Sigmoid colon (tissue), 4 donors: Measurements from ENCODE around the gene CALML6.
"Not testable (repeated sequence)": the region's sequence is repeated elsewhere in the genome, so short reads cannot be mapped to it uniquely, and the experiment has no call there.

ENCODE experiments used
- CTCF ChIP-seq, 4 experiments: fragments of 450-650 bp in 3 of 4; fragments of 200-600 bp in 1 of 4; IDR thresholded peaks; one replicate each; pipeline ENCODE4 v1.5.1; 2016 to 2019; ENCODE audit warnings: antibody characterized with exemption in 4 of 4, mild to moderate bottlenecking in 3 of 4, moderate library complexity in 2 of 4
- EP300 ChIP-seq, 4 donors: sonication (generic); formaldehyde crosslinking; IDR thresholded peaks; one replicate each; pipeline ENCODE4 v1.6.1; 2017; ENCODE audit warnings: antibody characterized with exemption in 4 of 4
- POLR2AphosphoS5 ChIP-seq, 4 donors: sonication (generic); formaldehyde crosslinking; IDR thresholded peaks; one replicate each; pipeline ENCODE4 v1.6.1; 2017; ENCODE audit warnings: antibody characterized with exemption in 4 of 4

GRCh38 chr1:1883890-1884289 lies 31.2 kb upstream of the CALML6 start:
- TF ChIP-seq CTCF, EP300, POLR2AphosphoS5 (IDR thresholded peaks at IDR 0.05): not testable (repeated sequence)
